GM19240 (cell line): Measurements from ENCODE around the gene EPRS1.
"Not testable (repeated sequence)": the region's sequence is repeated elsewhere in the genome, so short reads cannot be mapped to it uniquely, and the experiment has no call there.

Experiments used
- DNase-seq: peaks from one replicate; pipeline ENCODE4 v3.0.0; 2011; ENCODE audit warnings: low spot score; ENCODE audit not compliant: insufficient read length

The EPRS1 gene

GRCh38 chr1:220038640-220039039, 7.7 kb downstream of the EPRS1 start:
- DNase-seq: no peak

- not testable (repeated sequence) for DNase-seq
These were observed 8.5 kb downstream of the EPRS1 start for GRCh38 chr1:220037810-220038209.

- DNase-seq: no peak
These were observed 13.4 kb downstream of the EPRS1 start for GRCh38 chr1:220032911-220033310.

GRCh38 chr1:220031287-220031686, 15.0 kb downstream of the EPRS1 start:
- no peak for DNase-seq

GRCh38 chr1:220028346-220028895, 17.9 kb downstream of the EPRS1 start:
- no peak for DNase-seq

GRCh38 chr1:220019071-220019470, 27.2 kb downstream of the EPRS1 start:
- DNase-seq: no peak

GRCh38 chr1:220013497-220013896, 32.8 kb downstream of the EPRS1 start:
- no peak for DNase-seq

- DNase-seq: no peak
These were observed 34.0 kb downstream of the EPRS1 start for GRCh38 chr1:220012259-220012658.

- DNase-seq: no peak
These were observed 34.7 kb downstream of the EPRS1 start for GRCh38 chr1:220011620-220012019.

GRCh38 chr1:220007438-220007837, 38.9 kb downstream of the EPRS1 start:
- DNase-seq: no peak

GRCh38 chr1:220005489-220005888, 40.8 kb downstream of the EPRS1 start:
- no peak for DNase-seq

GRCh38 chr1:220003610-220004299, 42.5 kb downstream of the EPRS1 start:
- DNase-seq: no peak

GRCh38 chr1:220003015-220003414, 43.3 kb downstream of the EPRS1 start:
- no peak for DNase-seq

- no peak for DNase-seq
These were observed 45.2 kb downstream of the EPRS1 start for GRCh38 chr1:220001095-220001501.

- no peak for DNase-seq
These were observed 46.5 kb downstream of the EPRS1 start for GRCh38 chr1:219999821-220000220.
